ENCODE data around the gene ATP2A1. TPM values are rescaled to one million over a fixed set of nuclear protein-coding genes. Genes with fewer than 3 reads are reported as not detected.

Gene ATP2A1
- total RNA-seq, 1 donor: 0.36 TPM

DNA sequence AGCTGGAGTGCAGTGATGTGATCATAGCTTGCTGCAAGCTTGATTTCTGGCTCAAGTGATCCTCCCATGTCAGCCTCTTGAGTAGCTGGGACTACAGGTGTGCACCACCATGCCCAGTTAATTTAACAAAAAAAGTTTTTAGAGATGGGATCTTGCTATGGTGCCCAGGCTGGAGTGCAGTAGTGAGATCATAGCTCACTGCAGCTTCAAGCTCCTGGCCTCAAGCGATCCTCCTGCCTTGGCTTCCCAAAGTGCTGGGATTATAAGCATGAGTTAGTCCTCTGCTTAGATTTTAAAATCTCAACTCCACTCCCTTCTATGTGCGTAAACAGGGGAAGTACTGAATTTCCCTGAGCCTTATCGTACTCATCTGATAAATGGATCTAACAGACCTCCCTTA is 40.4 kb downstream of the ATP2A1 start:
- H3K36me3 ChIP-seq (ENCODE audit: insufficient read depth, low read length): peaks cover 27% of the 10 kb centered on the region
- no peaks in the 10 kb centered on the region for H3K4me1 ChIP-seq (ENCODE audit: insufficient read depth, low read length)
- no peak overlapping the region for H2AFZ ChIP-seq (ENCODE audit: low read length)
- no peak overlapping the region for H3K27ac ChIP-seq (ENCODE audit: low read depth, low read length)
- TF ChIP-seq, protein P1, sequence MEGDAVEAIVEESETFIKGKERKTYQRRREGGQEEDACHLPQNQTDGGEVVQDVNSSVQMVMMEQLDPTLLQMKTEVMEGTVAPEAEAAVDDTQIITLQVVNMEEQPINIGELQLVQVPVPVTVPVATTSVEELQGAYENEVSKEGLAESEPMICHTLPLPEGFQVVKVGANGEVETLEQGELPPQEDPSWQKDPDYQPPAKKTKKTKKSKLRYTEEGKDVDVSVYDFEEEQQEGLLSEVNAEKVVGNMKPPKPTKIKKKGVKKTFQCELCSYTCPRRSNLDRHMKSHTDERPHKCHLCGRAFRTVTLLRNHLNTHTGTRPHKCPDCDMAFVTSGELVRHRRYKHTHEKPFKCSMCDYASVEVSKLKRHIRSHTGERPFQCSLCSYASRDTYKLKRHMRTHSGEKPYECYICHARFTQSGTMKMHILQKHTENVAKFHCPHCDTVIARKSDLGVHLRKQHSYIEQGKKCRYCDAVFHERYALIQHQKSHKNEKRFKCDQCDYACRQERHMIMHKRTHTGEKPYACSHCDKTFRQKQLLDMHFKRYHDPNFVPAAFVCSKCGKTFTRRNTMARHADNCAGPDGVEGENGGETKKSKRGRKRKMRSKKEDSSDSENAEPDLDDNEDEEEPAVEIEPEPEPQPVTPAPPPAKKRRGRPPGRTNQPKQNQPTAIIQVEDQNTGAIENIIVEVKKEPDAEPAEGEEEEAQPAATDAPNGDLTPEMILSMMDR (IDR thresholded peaks at IDR 0.05; ENCODE audit: extremely low read depth, low read depth, low read length): no peak
- H3K4me3 ChIP-seq (ENCODE audit: insufficient read depth, low read length): no peak overlapping the region
- no peaks in the 10 kb centered on the region for H3K27me3 ChIP-seq (ENCODE audit: insufficient read depth, low read length)
- H3K9me3 ChIP-seq (ENCODE audit: low read depth, low read length): no peaks in the 10 kb centered on the region
- no peak overlapping the region for H3K4me2 ChIP-seq (ENCODE audit: insufficient read depth, low read length)
- H3K79me2 ChIP-seq (ENCODE audit: insufficient read depth, low read length): no peaks in the 10 kb centered on the region
- H4K20me1 ChIP-seq (ENCODE audit: insufficient read depth, low read length): no peaks in the 10 kb centered on the region
- no peak for DNase-seq (ENCODE audit: insufficient read length, low spot score, missing footprints)

DNA sequence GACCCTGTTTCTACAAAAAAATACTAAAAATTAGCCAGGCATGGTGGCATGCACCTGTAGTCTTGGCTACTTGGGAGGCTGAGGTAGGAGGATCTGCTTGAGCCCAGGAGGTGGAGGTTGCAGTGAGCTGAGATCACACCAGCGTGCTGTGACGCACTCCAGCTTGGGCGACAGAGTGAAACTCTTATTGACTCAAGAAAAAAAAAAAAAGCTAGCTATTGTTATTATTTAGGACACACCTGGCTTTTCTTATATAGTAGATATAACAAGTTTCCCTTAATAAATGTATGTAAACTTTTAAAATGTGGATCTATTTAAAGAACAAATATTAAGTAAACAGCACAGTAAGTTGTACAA is 44.9 kb downstream of the ATP2A1 start:
- Histone ChIP-seq H3K36me3 (ENCODE audit: insufficient read depth, low read length) (peaks cover 13% of the 10 kb centered on the region), H3K27me3 (ENCODE audit: insufficient read depth, low read length) (no peaks in the 10 kb centered on the region)

DNA sequence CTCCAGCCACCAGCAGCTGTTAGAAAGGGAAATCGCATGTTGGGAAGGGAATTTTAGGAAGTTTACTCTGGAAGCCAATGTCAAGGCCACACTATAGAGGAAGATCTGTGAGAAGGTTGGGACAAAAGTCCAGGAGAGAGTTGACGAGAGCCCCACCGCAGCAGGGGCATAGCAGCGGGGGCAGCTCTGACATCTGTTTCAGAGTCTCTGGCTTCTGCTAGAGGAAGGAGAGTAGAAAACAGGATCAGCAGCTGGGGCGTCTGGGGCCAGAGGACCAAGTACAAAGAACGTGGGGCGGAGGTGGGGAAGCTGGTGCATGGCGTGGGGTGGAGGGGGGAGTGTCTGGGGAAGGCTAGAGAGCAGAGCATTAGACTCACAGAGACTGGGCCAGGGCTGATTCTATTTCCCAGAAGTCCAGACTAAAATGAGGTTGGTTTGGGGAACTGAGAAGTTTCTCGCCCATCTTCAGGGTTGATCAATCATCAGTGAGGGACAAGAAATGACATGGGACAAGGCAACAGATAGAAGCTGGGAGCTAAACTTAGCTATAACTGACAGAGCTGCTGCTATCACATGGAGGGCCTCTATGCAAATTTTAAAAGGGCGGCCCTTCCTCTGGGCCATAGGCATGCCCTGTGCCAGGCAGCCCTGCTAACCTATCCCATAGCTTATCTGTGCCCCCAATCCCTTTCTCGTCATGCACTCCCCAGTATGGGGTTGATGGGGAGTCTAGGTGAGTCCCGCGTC is 45.5 kb downstream of the ATP2A1 start:
- Histone ChIP-seq H3K4me3 (ENCODE audit: insufficient read depth, low read length) (peak overlapping the region; percentile 98), H2AFZ (ENCODE audit: low read length) (peak overlapping the region; percentile 25), H3K9me3 (ENCODE audit: low read depth, low read length) (no peaks in the 10 kb centered on the region), H4K20me1 (ENCODE audit: insufficient read depth, low read length) (no peaks in the 10 kb centered on the region), H3K4me1 (ENCODE audit: insufficient read depth, low read length) (peaks cover 10% of the 10 kb centered on the region), H3K27ac (ENCODE audit: low read depth, low read length) (no peak overlapping the region), H3K79me2 (ENCODE audit: insufficient read depth, low read length) (peaks cover 4% of the 10 kb centered on the region), H3K27me3 (ENCODE audit: insufficient read depth, low read length) (no peaks in the 10 kb centered on the region), H3K36me3 (ENCODE audit: insufficient read depth, low read length) (peaks cover 12% of the 10 kb centered on the region), H3K4me2 (ENCODE audit: insufficient read depth, low read length) (peak overlapping the region; percentile 96)
- peak; percentile 27 for DNase-seq (ENCODE audit: insufficient read length, low spot score, missing footprints)
- TF ChIP-seq, protein P1 (IDR thresholded peaks at IDR 0.05; ENCODE audit: extremely low read depth, low read depth, low read length): no peak

More for the DNA sequence above, 44.9 kb downstream of the ATP2A1 start:
- Histone ChIP-seq H3K4me1 (ENCODE audit: insufficient read depth, low read length) (peaks cover 10% of the 10 kb centered on the region), H4K20me1 (ENCODE audit: insufficient read depth, low read length) (no peaks in the 10 kb centered on the region), H3K4me2 (ENCODE audit: insufficient read depth, low read length) (no peak overlapping the region), H2AFZ (ENCODE audit: low read length) (no peak overlapping the region), H3K4me3 (ENCODE audit: insufficient read depth, low read length) (no peak overlapping the region), H3K79me2 (ENCODE audit: insufficient read depth, low read length) (peaks cover 4% of the 10 kb centered on the region), H3K27ac (ENCODE audit: low read depth, low read length) (no peak overlapping the region), H3K9me3 (ENCODE audit: low read depth, low read length) (no peaks in the 10 kb centered on the region)
- no peak for DNase-seq (ENCODE audit: insufficient read length, low spot score, missing footprints)
- TF ChIP-seq, protein P1 (IDR thresholded peaks at IDR 0.05; ENCODE audit: extremely low read depth, low read depth, low read length): no peak

DNA sequence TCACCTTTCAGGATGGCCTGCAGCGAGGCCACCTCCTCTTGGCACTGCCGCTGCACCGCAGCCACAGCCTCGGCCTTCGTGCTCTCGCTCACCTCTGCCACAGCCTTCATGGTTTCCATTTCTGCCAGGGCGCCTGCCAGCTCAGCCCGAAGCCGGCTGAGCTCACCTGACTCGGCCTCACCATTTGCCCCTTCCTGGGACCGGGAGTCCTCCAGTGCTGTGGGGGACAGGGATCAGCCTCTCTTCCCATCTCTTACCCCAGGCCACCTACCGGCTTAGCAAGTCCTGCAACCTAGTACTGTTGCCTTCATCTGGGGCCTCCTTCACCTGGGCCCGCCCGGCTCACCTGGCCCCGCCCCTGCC is 46.1 kb downstream of the ATP2A1 start:
- TF ChIP-seq, protein P1 (IDR thresholded peaks at IDR 0.05; ENCODE audit: extremely low read depth, low read depth, low read length): no peak
- H2AFZ ChIP-seq (ENCODE audit: low read length): peak overlapping the region; percentile 25

More for the DNA sequence above, 46.1 kb downstream of the ATP2A1 start:
- Histone ChIP-seq H3K27me3 (ENCODE audit: insufficient read depth, low read length) (no peaks in the 10 kb centered on the region), H3K79me2 (ENCODE audit: insufficient read depth, low read length) (peaks cover 4% of the 10 kb centered on the region), H3K9me3 (ENCODE audit: low read depth, low read length) (no peaks in the 10 kb centered on the region), H3K36me3 (ENCODE audit: insufficient read depth, low read length) (peaks cover 6% of the 10 kb centered on the region), H4K20me1 (ENCODE audit: insufficient read depth, low read length) (no peaks in the 10 kb centered on the region), H3K27ac (ENCODE audit: low read depth, low read length) (no peak overlapping the region), H3K4me2 (ENCODE audit: insufficient read depth, low read length) (peak overlapping the region; percentile 96), H3K4me3 (ENCODE audit: insufficient read depth, low read length) (peak overlapping the region; percentile 98), H3K4me1 (ENCODE audit: insufficient read depth, low read length) (peaks cover 10% of the 10 kb centered on the region)
- DNase-seq (ENCODE audit: insufficient read length, low spot score, missing footprints): peak; percentile 80

All from osteoblast (primary cell).